Measurements from ENCODE around the gene CMBL. TPM values are rescaled to one million over a fixed set of nuclear protein-coding genes. Genes with fewer than 3 reads are reported as not detected.

Gene CMBL
- total RNA-seq, 1 donor from 2014 or later: 24.8 TPM

GRCh38 chr5:10293907-10294662 is 13.6 kb downstream of the CMBL start:
- Mint-ChIP-seq H3K4me1 (no peaks in the 10 kb centered on the region), H3K9me3 (peaks cover 13% of the 10 kb centered on the region)
- no peak for TF ChIP-seq CTCF (IDR thresholded peaks at IDR 0.05; ENCODE audit: unreplicated experiment)

DNA sequence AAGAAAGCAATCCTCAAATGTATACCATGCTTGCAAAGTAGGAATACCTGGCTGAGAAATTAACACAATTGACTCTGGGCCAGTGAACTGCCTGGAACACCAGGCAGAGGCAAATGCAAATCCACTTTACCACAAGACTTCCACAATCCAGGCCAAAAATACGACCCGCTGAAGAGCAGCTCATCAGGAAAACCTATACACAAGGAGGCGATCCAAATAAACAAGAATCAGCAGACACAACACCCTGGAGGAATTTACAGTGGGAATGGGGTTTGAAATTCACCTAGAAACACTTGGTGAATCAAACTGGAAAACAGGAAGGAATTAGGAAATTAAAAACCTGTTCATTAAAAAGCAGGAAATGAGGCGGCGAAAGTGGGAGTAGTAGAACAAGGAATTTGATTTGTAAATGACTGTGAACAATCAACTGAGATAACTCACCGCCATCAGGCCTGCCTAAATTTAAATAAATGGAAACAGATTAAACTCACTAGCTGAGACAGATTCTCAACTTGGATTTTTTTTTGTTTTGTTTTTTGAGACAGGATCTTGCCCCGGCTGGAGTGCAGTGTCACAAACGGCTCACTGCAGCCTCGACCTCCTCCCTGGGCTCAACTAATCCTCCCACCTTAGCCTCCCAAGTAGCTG is 15.9 kb downstream of the CMBL start:
- H3K27me3 Mint-ChIP-seq (ENCODE audit: low read depth): no peaks in the 10 kb centered on the region
- peaks cover 39% of the 10 kb centered on the region for H3K36me3 Mint-ChIP-seq
- peaks cover 13% of the 10 kb centered on the region for H3K9me3 Mint-ChIP-seq
- DNase-seq (ENCODE audit: low spot score in 2 of 2, unreplicated experiment in 2 of 2): no peak
- H3K27ac Mint-ChIP-seq: no peak overlapping the region
- no peak overlapping the region for H3K4me3 Mint-ChIP-seq
- no peaks in the 10 kb centered on the region for H3K4me1 Mint-ChIP-seq
- no peak for TF ChIP-seq CTCF (IDR thresholded peaks at IDR 0.05; ENCODE audit: unreplicated experiment)

More at GRCh38 chr5:10293907-10294662, 13.6 kb downstream of the CMBL start:
- no peaks in the 10 kb centered on the region for H3K27me3 Mint-ChIP-seq (ENCODE audit: low read depth)
- peaks cover 34% of the 10 kb centered on the region for H3K36me3 Mint-ChIP-seq
- H3K27ac Mint-ChIP-seq: no peak overlapping the region
- no peak for DNase-seq (ENCODE audit: low spot score in 2 of 2, unreplicated experiment in 2 of 2)
- H3K4me3 Mint-ChIP-seq: no peak overlapping the region

- Mint-ChIP-seq H3K27ac (no peak overlapping the region), H3K9me3 (peaks cover 13% of the 10 kb centered on the region)
Observed at GRCh38 chr5:10290438-10290837, 17.3 kb downstream of the CMBL start.

DNA sequence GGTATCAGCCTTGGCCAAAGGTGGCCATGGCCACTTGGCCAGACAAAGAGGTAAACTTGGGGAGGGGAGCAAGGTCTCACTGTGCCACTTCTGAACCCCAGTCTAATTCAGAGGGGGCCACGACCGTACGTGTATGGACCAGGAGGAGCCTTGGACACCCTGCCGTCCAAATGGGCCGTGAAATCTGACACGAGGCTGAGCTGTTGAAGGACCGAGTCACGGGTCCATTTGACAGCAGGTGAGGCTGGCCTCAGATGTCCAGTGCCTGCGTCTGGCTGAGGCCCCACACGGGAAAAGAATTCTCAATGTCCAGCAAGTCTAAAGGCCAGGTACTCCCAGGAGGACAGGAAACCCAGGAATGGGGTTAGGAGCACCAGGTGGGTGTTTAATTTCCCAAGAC is 17.7 kb downstream of the CMBL start:
- Mint-ChIP-seq H3K27ac (no peak overlapping the region), H3K4me1 (no peaks in the 10 kb centered on the region), H3K4me3 (no peak overlapping the region), H3K9me3 (peaks cover 13% of the 10 kb centered on the region), H3K27me3 (ENCODE audit: low read depth) (no peaks in the 10 kb centered on the region), H3K36me3 (peaks cover 40% of the 10 kb centered on the region)
- TF ChIP-seq CTCF (IDR thresholded peaks at IDR 0.05; ENCODE audit: unreplicated experiment): no peak
- no peak for DNase-seq (ENCODE audit: low spot score in 2 of 2, unreplicated experiment in 2 of 2)

More at GRCh38 chr5:10290438-10290837, 17.3 kb downstream of the CMBL start:
- Mint-ChIP-seq H3K4me3 (no peak overlapping the region), H3K27me3 (ENCODE audit: low read depth) (no peaks in the 10 kb centered on the region), H3K4me1 (no peaks in the 10 kb centered on the region), H3K36me3 (peaks cover 40% of the 10 kb centered on the region)
- DNase-seq (ENCODE audit: low spot score in 2 of 2, unreplicated experiment in 2 of 2): no peak
- no peak for TF ChIP-seq CTCF (IDR thresholded peaks at IDR 0.05; ENCODE audit: unreplicated experiment)

- Mint-ChIP-seq H3K36me3 (peaks cover 36% of the 10 kb centered on the region), H3K9me3 (peaks cover 8% of the 10 kb centered on the region), H3K27me3 (ENCODE audit: low read depth) (no peaks in the 10 kb centered on the region), H3K4me1 (no peaks in the 10 kb centered on the region), H3K4me3 (no peak overlapping the region), H3K27ac (no peak overlapping the region)
- no peak for TF ChIP-seq CTCF (IDR thresholded peaks at IDR 0.05; ENCODE audit: unreplicated experiment)
- no peak for DNase-seq (ENCODE audit: low spot score in 2 of 2, unreplicated experiment in 2 of 2)
Observed at GRCh38 chr5:10289353-10289752, 18.3 kb downstream of the CMBL start.

Data from mesothelial cell of epicardium (in vitro differentiated cells).